ENCODE data around the gene OR7A10.
A peak's percentile ranks its signal among the peaks of the same experiment; 100 is the strongest.
"Not testable (repeated sequence)": the region's sequence is repeated elsewhere in the genome, so short reads cannot be mapped to it uniquely, and the experiment has no call there.

OR7A10 gene

GRCh38 chr19:14818588-14818987, 30.1 kb downstream of the OR7A10 start:
- H3K4me3 Mint-ChIP-seq, result no peak overlapping the region
- intact Hi-C loops (cut with micrococcal nuclease), result no loop called here
- peaks cover 2% of the 10 kb centered on the region for H3K27me3 Mint-ChIP-seq
- H3K4me1 Mint-ChIP-seq (ENCODE audit: low read depth), result peaks cover 8% of the 10 kb centered on the region
- H3K27ac Mint-ChIP-seq, result no peak overlapping the region
- no peaks in the 10 kb centered on the region for H3K9me3 Mint-ChIP-seq
- H3K36me3 Mint-ChIP-seq (ENCODE audit: low read depth), result no peaks in the 10 kb centered on the region

DNA sequence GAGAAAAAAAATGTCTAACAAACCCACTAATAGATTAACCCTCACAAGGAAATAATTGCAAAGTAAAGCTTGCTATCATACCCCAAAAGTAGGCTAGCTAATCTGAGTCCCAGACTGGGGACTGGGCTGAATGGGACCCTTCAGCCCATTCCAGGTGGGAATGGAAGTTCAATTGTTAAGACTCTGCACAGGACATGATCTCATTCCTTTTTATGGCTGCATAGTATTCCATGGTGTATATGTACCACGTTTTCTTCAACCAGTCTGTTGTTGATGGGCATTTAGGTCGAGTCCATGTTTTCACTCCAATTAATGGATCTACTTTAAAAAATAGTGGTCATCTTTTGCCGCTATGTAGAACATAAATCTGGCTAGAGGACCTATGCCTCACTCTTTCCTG, 31.7 kb downstream of the OR7A10 start:
- Mint-ChIP-seq H3K27me3 (no peaks in the 10 kb centered on the region), H3K4me3 (no peak overlapping the region), H3K4me1 (ENCODE audit: low read depth) (peaks cover 7% of the 10 kb centered on the region), H3K9me3 (no peaks in the 10 kb centered on the region), H3K36me3 (ENCODE audit: low read depth) (no peaks in the 10 kb centered on the region), H3K27ac (no peak overlapping the region)
- intact Hi-C loops (cut with micrococcal nuclease), result no loop called here

- intact Hi-C loops (cut with micrococcal nuclease), result no loop called here
- no peaks in the 10 kb centered on the region for H3K4me1 Mint-ChIP-seq (ENCODE audit: low read depth)
Measured at GRCh38 chr19:14814982-14815652, 33.6 kb downstream of the OR7A10 start.

DNA sequence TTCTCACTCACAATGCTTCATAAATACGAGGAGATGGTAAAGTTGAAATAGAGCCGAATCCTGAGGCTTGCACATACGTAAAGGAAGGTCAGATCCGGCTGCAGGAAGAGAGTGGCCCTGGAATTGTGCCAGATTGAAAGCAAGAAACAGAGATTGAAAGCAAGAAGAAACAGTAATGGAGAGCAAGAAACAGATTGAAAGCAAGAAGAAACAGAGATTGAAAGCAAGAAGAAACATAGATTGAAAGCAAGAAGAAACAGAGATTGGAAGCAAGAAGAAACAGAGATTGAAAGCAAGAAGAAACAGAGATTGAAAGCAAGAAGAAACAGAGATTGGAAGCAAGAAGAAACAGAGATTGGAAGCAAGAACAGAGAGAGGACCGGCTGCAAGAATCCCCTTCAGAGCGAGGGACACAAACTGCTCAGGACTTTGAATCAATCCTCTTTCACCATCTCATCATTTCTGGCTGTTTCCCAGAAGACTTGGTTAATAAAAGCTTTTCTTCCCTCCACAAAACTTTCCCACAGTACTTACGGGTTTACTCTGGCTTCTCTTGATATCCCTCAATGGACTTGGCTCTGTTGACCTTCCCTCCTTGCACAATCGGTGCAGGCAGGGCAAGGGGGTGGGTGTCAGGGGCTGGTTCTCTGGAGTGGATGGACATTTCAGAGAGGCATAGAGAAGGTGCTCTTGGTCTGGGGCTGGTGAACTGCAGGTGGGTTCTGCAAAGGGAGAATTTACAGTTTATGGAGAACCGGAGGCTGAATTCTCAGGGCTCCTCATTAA, 39.3 kb downstream of the OR7A10 start:
- Mint-ChIP-seq H3K4me1 (ENCODE audit: low read depth) (peaks cover 13% of the 10 kb centered on the region), H3K27me3 (peaks cover 9% of the 10 kb centered on the region), H3K27ac (no peak overlapping the region), H3K9me3 (no peaks in the 10 kb centered on the region), H3K36me3 (ENCODE audit: low read depth) (no peaks in the 10 kb centered on the region), H3K4me3 (peak overlapping the region; percentile 1)
- intact Hi-C loops (cut with micrococcal nuclease), result no loop called here

More at GRCh38 chr19:14814982-14815652, 33.6 kb downstream of the OR7A10 start:
- Mint-ChIP-seq H3K4me3 (no peak overlapping the region), H3K27me3 (no peaks in the 10 kb centered on the region), H3K36me3 (ENCODE audit: low read depth) (no peaks in the 10 kb centered on the region), H3K9me3 (no peaks in the 10 kb centered on the region), H3K27ac (no peak overlapping the region)

DNA sequence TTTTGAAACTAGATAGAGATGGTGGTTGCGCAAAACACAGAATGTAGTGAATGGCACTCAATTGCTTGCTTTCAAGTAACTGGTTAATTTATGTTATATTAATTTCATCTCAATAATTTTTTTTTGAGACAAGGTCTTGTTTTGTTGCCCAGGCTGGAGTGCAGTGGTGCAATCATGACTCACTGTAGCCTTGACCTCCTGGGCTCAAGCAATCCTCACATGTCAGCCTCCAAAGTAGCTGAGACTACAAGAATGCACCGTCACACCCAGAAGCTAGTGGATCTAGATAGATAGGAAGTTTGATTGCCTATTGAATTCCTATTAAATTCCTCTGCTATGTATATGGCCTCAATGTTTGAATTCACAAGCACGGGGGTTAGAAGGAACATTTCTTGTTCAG, 44.0 kb downstream of the OR7A10 start:
- H3K27ac Mint-ChIP-seq, result no peak overlapping the region
- no peaks in the 10 kb centered on the region for H3K36me3 Mint-ChIP-seq (ENCODE audit: low read depth)
- H3K4me1 Mint-ChIP-seq (ENCODE audit: low read depth), result peaks cover 12% of the 10 kb centered on the region
- H3K9me3 Mint-ChIP-seq, result peaks cover 10% of the 10 kb centered on the region
- H3K27me3 Mint-ChIP-seq, result peaks cover 9% of the 10 kb centered on the region
- intact Hi-C loops (cut with micrococcal nuclease), result no loop called here
- no peak overlapping the region for H3K4me3 Mint-ChIP-seq

GRCh38 chr19:14798760-14799159, 50.0 kb downstream of the OR7A10 start:
- Mint-ChIP-seq H3K27me3 (peaks cover 9% of the 10 kb centered on the region), H3K9me3 (peaks cover 10% of the 10 kb centered on the region), H3K4me3 (no peak overlapping the region), H3K36me3 (ENCODE audit: low read depth) (no peaks in the 10 kb centered on the region), H3K4me1 (ENCODE audit: low read depth) (peaks cover 21% of the 10 kb centered on the region), H3K27ac (no peak overlapping the region)
- intact Hi-C loops (cut with micrococcal nuclease), result no loop called here

DNA sequence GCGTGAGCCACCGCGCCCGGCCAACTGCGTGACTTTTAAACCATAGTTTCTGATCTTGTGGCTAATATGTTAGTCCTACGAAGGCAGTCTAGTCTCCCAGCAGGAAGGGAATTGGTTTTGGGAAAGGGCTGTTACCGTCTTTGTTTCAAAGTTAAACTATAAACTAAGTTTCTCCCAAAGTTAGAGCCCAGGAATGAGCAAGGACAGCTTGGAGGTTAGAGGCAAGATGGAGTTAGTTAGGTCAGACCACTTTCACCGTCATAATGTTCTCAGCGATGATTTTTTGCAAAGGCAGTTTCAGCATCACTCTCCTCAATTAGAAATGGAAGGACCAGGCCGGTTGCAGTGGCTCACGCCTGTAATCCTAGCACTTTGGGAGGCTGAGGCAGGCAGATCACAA, 52.7 kb downstream of the OR7A10 start:
- H3K27me3 Mint-ChIP-seq, result peaks cover 9% of the 10 kb centered on the region
- H3K27ac Mint-ChIP-seq, result no peak overlapping the region
- intact Hi-C loops (cut with micrococcal nuclease), result no loop called here
- no peaks in the 10 kb centered on the region for H3K36me3 Mint-ChIP-seq (ENCODE audit: low read depth)
- peaks cover 21% of the 10 kb centered on the region for H3K4me1 Mint-ChIP-seq (ENCODE audit: low read depth)
- peaks cover 8% of the 10 kb centered on the region for H3K9me3 Mint-ChIP-seq
- no peak overlapping the region for H3K4me3 Mint-ChIP-seq

GRCh38 chr19:14795078-14795721, 53.5 kb downstream of the OR7A10 start:
- Mint-ChIP-seq H3K27me3 (peaks cover 9% of the 10 kb centered on the region), H3K4me1 (ENCODE audit: low read depth) (peaks cover 21% of the 10 kb centered on the region), H3K4me3 (no peak overlapping the region), H3K36me3 (ENCODE audit: low read depth) (no peaks in the 10 kb centered on the region), H3K27ac (no peak overlapping the region), H3K9me3 (peaks cover 7% of the 10 kb centered on the region)
- intact Hi-C loops (cut with micrococcal nuclease), result no loop called here

GRCh38 chr19:14792250-14792649, 56.5 kb downstream of the OR7A10 start:
- H3K36me3 Mint-ChIP-seq (ENCODE audit: low read depth), result not testable (repeated sequence)

More at GRCh38 chr19:14792250-14792649, 56.5 kb downstream of the OR7A10 start:
- intact Hi-C loops (cut with micrococcal nuclease); H3K4me3 Mint-ChIP-seq; H3K27ac Mint-ChIP-seq; H3K9me3 Mint-ChIP-seq; H3K27me3 Mint-ChIP-seq: not testable (repeated sequence)
- peaks cover 23% of the 10 kb centered on the region for H3K4me1 Mint-ChIP-seq (ENCODE audit: low read depth)
